Neural crest cell (in vitro differentiated cells): ENCODE data around the gene CYSTM1. TPM values are rescaled to one million over a fixed set of nuclear protein-coding genes. Genes with fewer than 3 reads are reported as not detected.
A peak's percentile ranks its signal among the peaks of the same experiment; 100 is the strongest.

Source experiments
- DNase-seq: peaks from one replicate; pipeline ENCODE4 v3.0.0; 2021; ENCODE audit warnings: low read depth, mixed read lengths, low spot score
- H3K27ac Mint-ChIP-seq: one replicate; pipeline ENCODE4 v1.8.0; 2021; ENCODE audit warnings: mild to moderate bottlenecking, mixed read lengths; ENCODE audit not compliant: unreplicated experiment
- H3K27me3 Mint-ChIP-seq: 2 replicates; pipeline ENCODE4 v1.8.0; 2021; ENCODE audit warnings: low read depth, mild to moderate bottlenecking, mixed read lengths
- H3K36me3 Mint-ChIP-seq: 2 replicates; pipeline ENCODE4 v1.8.0; 2021; ENCODE audit warnings: low read depth, mild to moderate bottlenecking, mixed read lengths
- H3K4me1 Mint-ChIP-seq: 2 replicates; pipeline ENCODE4 v1.8.0; 2021; ENCODE audit warnings: mixed read lengths
- H3K4me3 Mint-ChIP-seq: one replicate; pipeline ENCODE4 v1.8.0; 2021; ENCODE audit warnings: mild to moderate bottlenecking, mixed read lengths
- H3K9me3 Mint-ChIP-seq: 2 replicates; pipeline ENCODE4 v1.8.0; 2021; ENCODE audit warnings: mixed read lengths
- total RNA-seq: library from RNA; stranded (reverse); gene quantifications from 2 replicates; pipeline ENCODE4 v1.2.1, GENCODE V29; 2021
- TF ChIP-seq, protein P1 (sequence below): fragments of 200-600 bp; sonication (generic); conservative IDR thresholded peaks from 2 replicates; pipeline ENCODE4 v1.5.0; 2021; ENCODE audit warnings: antibody characterized with exemption, mild to moderate bottlenecking

The CYSTM1 gene
- total RNA-seq, 1 donor from 2014 or later, result 19.8 TPM

DNA sequence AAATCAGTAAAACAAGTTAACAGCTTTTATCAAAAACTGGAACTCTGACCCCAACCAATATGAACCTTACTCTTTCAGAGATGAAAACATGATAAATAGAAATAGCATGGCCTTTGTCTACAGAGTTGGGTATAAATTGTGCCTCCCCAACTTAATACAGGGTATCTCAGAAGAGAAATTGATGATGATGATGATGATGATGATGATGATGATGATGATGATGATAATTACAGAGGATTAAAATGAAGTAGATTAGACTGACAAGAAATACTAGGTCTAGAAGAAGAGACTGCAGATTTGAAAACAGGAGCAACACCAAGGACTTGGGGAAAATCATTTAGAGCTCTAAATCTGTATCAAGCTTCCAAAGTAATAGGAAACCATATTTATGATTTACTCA is 100.8 kb downstream of the CYSTM1 start:
- no peaks in the 10 kb centered on the region for H3K4me1 Mint-ChIP-seq
- TF ChIP-seq, protein P1, sequence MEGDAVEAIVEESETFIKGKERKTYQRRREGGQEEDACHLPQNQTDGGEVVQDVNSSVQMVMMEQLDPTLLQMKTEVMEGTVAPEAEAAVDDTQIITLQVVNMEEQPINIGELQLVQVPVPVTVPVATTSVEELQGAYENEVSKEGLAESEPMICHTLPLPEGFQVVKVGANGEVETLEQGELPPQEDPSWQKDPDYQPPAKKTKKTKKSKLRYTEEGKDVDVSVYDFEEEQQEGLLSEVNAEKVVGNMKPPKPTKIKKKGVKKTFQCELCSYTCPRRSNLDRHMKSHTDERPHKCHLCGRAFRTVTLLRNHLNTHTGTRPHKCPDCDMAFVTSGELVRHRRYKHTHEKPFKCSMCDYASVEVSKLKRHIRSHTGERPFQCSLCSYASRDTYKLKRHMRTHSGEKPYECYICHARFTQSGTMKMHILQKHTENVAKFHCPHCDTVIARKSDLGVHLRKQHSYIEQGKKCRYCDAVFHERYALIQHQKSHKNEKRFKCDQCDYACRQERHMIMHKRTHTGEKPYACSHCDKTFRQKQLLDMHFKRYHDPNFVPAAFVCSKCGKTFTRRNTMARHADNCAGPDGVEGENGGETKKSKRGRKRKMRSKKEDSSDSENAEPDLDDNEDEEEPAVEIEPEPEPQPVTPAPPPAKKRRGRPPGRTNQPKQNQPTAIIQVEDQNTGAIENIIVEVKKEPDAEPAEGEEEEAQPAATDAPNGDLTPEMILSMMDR, result no peak
- H3K9me3 Mint-ChIP-seq, result no peaks in the 10 kb centered on the region
- no peak for DNase-seq
- H3K36me3 Mint-ChIP-seq, result peaks cover 14% of the 10 kb centered on the region
- H3K27me3 Mint-ChIP-seq, result no peaks in the 10 kb centered on the region
- H3K27ac Mint-ChIP-seq, result no peak overlapping the region
- H3K4me3 Mint-ChIP-seq, result no peak overlapping the region

DNA sequence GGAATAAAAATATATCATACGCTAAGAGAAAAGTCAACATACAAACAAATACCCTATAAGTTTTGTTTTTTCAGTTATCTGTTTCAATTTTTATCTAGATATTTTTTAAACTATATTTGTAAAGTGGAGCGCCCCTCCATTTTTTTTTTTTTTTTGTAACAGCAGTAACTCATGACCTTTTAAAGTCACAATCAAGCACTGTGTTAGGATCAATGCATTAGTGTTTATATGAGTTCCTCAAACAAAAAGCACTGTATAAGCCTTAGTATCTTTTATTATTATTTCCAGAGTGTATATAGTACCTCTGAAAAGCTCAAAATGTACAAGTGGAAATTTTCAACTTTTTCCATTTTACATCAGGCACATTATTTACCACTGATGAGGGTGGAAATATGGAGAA is 107.3 kb downstream of the CYSTM1 start:
- H3K36me3 Mint-ChIP-seq, result peaks cover 9% of the 10 kb centered on the region
- no peaks in the 10 kb centered on the region for H3K27me3 Mint-ChIP-seq
- no peaks in the 10 kb centered on the region for H3K9me3 Mint-ChIP-seq
- peak overlapping the region; percentile 8 for H3K27ac Mint-ChIP-seq
- peaks cover 12% of the 10 kb centered on the region for H3K4me1 Mint-ChIP-seq
- TF ChIP-seq, protein P1, result no peak
- DNase-seq, result no peak
- peak overlapping the region; percentile 22 for H3K4me3 Mint-ChIP-seq

DNA sequence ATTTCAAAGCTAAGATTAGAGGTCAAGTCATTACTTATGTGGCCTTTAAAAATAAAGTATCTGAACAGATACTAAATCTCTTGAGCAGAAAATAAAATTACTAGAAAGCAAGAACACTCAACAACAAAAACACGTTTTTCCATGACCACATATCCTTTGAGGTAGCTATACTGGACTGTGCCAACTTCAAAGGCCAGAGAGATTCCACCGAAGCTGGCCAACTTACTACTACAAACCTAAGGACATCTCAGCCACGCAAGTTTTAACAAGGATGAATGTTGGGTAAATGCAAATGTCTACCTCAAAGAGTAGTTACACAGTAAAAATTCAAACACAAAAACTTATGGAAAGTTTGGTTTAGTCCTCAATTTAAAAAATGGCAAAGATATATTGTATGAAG is 109.0 kb downstream of the CYSTM1 start:
- Mint-ChIP-seq H3K27me3 (no peaks in the 10 kb centered on the region), H3K4me1 (peaks cover 12% of the 10 kb centered on the region), H3K9me3 (no peaks in the 10 kb centered on the region), H3K4me3 (no peak overlapping the region), H3K36me3 (no peaks in the 10 kb centered on the region), H3K27ac (peak overlapping the region; percentile 75)
- DNase-seq, result no peak
- TF ChIP-seq, protein P1, result no peak

DNA sequence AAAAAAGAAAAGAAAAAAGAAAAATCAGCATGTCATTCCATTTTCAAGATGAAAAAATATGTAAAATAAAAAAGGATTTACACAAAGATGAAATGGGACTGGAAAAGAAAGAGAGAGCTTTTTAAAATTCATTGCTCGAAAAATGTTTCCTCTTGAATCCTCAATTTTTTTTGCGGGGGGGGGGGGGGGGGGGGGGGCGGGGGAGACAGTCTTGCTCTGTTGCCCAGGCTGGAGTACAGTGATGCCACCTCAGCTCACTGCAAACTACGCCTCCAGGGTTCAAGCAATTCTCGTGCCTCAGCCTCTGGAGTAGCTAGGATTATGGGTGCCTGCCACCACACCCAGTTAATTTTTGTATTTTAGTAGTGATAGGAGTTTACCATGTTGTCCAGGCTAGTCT is 111.4 kb downstream of the CYSTM1 start:
- Mint-ChIP-seq H3K27ac (no peak overlapping the region), H3K36me3 (no peaks in the 10 kb centered on the region), H3K9me3 (no peaks in the 10 kb centered on the region), H3K27me3 (no peaks in the 10 kb centered on the region), H3K4me1 (peaks cover 12% of the 10 kb centered on the region), H3K4me3 (no peak overlapping the region)
- TF ChIP-seq, protein P1, result no peak
- DNase-seq, result no peak

DNA sequence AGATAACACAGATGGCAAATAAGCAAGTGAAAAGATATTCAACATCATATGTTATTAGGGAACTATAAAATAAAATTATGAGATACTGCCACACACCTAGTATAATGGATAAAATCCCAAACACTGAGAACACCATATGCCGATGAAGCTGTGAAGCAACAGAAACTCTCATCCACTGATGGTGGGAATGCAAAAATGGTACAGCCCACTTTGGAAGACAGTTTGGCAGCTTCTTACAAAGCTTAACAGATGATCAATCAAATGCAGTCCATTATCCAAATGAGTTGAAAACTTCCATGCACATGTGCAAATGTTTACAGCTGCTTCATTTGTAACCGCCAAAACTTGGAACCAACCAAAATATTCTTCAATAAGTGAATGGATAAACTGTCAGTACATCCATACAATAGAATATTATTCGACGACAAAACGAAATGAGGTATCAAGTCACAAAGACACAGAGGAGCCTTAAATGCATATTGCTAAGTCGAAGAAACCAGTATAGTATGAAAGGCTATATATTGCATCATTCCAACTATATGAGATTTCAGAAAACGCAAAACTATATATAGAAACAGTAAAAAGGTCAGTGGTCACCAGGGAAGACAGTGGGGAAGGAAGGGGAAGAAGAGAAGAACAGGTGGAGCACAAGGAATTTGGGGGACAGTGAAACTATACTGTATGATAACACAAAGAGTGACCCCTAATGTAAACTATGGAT is 113.0 kb downstream of the CYSTM1 start:
- TF ChIP-seq, protein P1, result no peak
- H3K4me3 Mint-ChIP-seq, result no peak overlapping the region
- H3K4me1 Mint-ChIP-seq, result peaks cover 8% of the 10 kb centered on the region
- H3K36me3 Mint-ChIP-seq, result no peaks in the 10 kb centered on the region
- H3K27me3 Mint-ChIP-seq, result no peaks in the 10 kb centered on the region
- no peak overlapping the region for H3K27ac Mint-ChIP-seq
- no peak for DNase-seq
- no peaks in the 10 kb centered on the region for H3K9me3 Mint-ChIP-seq
